22Rv1 (cell line): Measurements from ENCODE around the gene ALG6.

ENCODE experiments used
- ZFX ChIP-seq: fragments of 450-650 bp; IDR thresholded peaks from 2 replicates; pipeline ENCODE4 v1.6.1; 2017; ENCODE audit warnings: antibody characterized with exemption, borderline replicate concordance
- TF ChIP-seq, protein P1 (sequence below): fragments of 450-650 bp; IDR thresholded peaks from 2 replicates; pipeline ENCODE4 v1.5.1; 2017; ENCODE audit warnings: mild to moderate bottlenecking

GRCh38 chr1:63321785-63322113 is 45.7 kb upstream of the ALG6 start:
- TF ChIP-seq, protein P1, sequence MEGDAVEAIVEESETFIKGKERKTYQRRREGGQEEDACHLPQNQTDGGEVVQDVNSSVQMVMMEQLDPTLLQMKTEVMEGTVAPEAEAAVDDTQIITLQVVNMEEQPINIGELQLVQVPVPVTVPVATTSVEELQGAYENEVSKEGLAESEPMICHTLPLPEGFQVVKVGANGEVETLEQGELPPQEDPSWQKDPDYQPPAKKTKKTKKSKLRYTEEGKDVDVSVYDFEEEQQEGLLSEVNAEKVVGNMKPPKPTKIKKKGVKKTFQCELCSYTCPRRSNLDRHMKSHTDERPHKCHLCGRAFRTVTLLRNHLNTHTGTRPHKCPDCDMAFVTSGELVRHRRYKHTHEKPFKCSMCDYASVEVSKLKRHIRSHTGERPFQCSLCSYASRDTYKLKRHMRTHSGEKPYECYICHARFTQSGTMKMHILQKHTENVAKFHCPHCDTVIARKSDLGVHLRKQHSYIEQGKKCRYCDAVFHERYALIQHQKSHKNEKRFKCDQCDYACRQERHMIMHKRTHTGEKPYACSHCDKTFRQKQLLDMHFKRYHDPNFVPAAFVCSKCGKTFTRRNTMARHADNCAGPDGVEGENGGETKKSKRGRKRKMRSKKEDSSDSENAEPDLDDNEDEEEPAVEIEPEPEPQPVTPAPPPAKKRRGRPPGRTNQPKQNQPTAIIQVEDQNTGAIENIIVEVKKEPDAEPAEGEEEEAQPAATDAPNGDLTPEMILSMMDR, result no peak
- no peak for TF ChIP-seq ZFX
